SK-N-DZ (cell line): ENCODE results near the gene INSYN2B.
A peak's percentile ranks its signal among the peaks of the same experiment; 100 is the strongest.
"Not testable (repeated sequence)": the region's sequence is repeated elsewhere in the genome, so short reads cannot be mapped to it uniquely, and the experiment has no call there.

Experiments
- DNase-seq: peaks from one replicate; pipeline ENCODE4 v3.0.0-alpha.2; 2015; ENCODE audit warnings: low spot score

INSYN2B gene

DNA sequence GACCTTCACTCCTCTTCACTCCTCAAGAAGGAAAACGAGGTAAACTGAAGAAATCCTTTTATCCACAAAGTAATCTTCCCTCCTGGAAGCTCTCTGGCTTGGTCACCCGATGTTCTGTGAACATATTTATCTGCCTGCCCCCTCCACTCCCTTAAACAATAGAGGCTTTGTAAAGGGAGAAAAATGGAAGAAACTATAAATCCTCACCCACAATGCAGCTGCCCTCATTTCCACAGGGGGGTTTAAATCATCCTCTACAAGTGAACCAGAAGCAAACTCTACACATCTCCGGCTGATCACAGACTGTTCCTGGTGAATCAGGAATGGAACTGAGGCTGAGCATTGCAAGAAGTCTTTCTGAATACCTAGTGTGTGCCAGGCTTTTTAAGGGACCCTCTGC is 7.2 kb downstream of the INSYN2B start:
- DNase-seq, result no peak

DNA sequence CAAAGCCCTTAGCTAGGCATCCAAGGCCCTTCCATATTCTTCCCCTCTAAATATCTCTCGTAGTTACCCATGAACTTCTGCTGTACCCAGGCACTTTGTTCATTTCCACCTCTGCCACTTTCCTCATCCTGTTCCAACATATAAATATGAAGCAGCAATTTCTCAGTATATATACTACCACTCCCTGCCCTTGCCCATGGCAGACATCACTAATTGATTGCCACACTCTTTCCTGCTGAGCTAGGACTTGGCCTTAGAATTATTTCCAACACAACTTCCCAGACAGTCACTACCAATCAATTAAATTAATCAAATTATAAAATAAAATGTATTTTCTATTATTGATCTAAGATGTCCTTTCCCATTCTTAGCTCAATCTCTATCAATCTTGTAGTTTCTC is 8.5 kb downstream of the INSYN2B start:
- DNase-seq, result no peak

GRCh38 chr5:169970911-169971765 is 9.2 kb downstream of the INSYN2B start:
- peak; percentile 12 for DNase-seq

- no peak for DNase-seq
Observed at GRCh38 chr5:169970339-169970738, 10.0 kb downstream of the INSYN2B start.

- DNase-seq, result no peak
Observed at GRCh38 chr5:169964246-169964645, 16.0 kb downstream of the INSYN2B start.

GRCh38 chr5:169960659-169961058 is 19.6 kb downstream of the INSYN2B start:
- no peak for DNase-seq

DNA sequence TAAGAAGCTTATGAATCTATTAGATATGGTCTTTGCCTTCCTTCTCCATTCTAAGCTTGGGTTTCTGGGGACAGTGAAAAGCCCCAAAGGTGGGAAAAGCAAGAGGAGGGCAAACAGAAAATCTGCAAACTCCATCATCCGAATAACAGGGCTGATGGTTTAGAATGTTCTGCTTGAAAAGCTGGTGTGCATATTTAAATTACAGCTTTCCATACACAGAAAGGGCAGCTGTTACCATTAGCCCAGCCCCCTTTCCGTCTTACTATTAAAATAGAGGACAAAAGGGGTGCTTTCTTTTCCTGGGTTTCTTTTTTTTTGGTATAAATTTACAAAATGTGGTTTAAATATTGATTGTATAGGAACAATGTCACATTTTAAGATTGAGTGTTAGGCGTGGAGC is 22.0 kb downstream of the INSYN2B start:
- DNase-seq, result no peak

DNA sequence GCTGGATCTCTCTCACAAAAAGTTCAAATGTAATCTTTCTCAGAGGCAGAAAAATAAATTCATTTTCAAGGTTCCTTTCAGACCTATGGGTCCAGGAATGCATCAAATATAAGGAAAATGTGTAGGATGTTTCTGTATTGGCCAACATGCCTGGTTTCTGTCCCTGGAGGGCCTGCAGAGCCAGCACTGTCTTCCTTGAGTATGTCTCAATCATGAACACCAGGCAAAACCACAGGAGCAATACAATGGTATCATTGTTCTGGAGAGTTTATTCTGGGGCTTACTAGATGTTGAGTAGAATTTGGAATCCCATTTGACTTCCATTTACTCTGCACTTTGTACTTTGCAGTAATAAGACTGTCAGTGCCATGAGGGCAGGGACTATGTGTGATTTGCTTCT is 23.5 kb downstream of the INSYN2B start:
- DNase-seq, result no peak

DNA sequence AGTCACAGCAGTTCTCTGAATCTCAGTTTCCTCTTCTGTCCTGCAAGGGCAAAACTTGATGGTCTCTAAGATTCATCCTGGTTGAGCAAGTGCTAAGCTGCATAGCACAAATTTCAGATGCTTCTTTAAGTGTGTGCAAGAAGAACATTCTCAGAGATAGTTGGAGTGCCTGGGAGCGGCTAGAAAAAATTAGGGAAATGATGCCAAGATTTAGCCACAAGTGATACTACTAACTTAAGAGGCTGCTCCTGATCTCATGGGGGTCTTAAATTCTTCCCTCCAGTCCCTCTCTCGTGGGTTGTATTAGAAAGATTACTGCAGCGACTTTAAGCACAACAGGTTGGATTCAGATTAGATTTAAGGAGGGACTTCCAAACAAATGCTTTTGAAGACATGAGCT is 24.2 kb downstream of the INSYN2B start:
- no peak for DNase-seq

- DNase-seq, result no peak
Observed at GRCh38 chr5:169954786-169955185, 25.5 kb downstream of the INSYN2B start.

DNA sequence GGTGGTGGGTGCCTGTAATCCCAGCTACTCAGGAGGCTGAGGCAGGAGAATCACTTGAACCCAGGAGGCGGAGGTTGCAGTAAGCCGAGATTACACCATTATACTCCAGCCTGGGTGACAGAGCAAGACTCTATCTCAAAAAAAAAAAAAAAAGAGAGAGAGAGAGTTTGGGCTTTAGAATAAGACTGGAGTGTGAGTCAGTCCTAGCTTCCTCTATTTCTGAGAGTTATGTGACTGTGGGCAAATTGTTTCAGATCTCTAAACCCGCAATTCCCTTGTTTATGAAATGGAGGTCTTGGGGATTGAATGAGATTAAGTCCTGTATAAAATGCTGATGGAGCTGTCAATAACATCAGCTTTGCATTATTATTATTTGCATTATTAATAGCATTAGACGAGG is 27.1 kb downstream of the INSYN2B start:
- not testable (repeated sequence) for DNase-seq

GRCh38 chr5:169950333-169950732 is 30.0 kb downstream of the INSYN2B start:
- no peak for DNase-seq

DNA sequence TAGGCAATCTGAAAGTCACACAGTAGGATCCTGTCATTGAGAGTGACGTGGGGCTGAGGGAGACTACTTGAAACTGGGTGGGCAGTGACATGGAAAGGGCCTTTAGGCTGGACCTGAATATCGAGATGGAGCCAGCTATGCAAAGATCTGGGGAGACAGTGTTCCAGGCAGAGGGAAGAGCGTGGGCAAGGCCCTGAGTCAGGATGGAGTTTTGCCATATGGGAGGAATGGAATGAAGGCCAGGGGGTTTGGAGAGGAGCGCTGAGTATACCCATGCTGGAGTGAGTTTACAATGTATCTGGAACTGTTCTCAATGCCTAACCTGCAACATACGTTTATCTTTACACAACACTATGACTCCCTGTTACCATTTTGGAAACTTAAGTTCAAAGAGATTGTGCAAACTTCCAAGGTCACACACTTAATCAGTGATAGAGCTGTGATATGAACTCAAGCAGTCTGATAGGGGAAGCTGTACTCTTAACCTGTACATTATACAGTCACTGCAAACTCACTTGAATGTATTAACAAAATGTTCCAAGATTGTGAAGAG is 33.5 kb downstream of the INSYN2B start:
- DNase-seq, result no peak

GRCh38 chr5:169945831-169946261 is 34.4 kb downstream of the INSYN2B start:
- no peak for DNase-seq

DNA sequence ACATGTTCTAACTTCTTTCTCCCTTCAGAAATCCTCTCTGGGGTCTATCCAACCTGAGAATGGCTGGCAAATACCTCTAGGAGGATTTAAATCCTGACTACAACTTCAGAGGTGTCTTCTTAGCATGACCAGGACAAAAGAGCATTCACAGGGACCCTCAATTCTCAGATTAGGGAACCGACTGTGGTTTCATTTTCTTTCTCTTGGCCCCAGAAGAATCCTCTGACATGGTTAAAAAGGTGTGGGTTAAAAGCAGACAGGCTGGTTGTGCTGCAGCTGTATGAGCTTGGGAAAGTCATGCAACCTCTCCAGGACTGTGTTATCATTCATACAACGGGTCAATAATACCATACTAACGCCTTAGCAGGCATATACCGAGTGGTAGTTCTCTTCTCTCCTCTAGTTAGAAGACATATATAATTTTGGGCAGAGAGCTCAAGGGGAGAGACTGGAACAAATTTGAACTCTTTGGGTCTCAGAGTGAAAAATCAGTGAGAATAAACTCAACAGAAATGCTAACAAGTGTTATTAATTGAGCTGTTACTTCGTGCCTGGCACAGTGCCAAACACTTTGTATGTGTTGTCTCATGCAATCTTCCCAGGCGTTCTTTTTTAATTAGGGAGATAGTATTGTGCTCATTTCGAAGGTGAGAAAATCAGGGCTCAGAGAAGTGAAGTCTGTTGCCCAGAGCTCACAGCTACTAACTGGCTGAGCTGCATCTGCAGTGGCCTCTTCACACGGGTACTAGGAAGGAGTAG is 35.2 kb downstream of the INSYN2B start:
- no peak for DNase-seq

- DNase-seq, result no peak
Observed at GRCh38 chr5:169944115-169944514, 36.2 kb downstream of the INSYN2B start.

DNA sequence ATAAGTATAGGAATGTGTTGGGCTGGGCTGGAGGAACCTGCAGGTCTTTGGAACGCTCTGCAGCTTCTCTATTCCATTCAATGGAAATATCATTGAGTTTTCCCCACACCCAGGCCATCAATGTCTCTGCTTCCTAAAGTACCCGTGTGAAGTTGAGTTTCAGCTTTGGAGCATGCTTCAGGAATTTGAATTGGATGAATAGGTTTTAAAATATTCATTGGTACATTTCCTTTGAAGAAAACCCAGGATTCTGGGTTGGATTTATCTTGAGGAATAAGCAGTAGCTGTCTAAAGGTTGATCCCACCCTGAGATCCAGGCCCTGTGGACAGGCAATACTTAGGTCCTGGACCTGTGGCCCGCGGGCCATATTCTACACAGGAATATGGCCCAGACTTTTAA is 37.3 kb downstream of the INSYN2B start:
- no peak for DNase-seq

GRCh38 chr5:169942181-169942580 is 38.1 kb downstream of the INSYN2B start:
- no peak for DNase-seq

GRCh38 chr5:169941542-169941941 is 38.8 kb downstream of the INSYN2B start:
- no peak for DNase-seq

DNA sequence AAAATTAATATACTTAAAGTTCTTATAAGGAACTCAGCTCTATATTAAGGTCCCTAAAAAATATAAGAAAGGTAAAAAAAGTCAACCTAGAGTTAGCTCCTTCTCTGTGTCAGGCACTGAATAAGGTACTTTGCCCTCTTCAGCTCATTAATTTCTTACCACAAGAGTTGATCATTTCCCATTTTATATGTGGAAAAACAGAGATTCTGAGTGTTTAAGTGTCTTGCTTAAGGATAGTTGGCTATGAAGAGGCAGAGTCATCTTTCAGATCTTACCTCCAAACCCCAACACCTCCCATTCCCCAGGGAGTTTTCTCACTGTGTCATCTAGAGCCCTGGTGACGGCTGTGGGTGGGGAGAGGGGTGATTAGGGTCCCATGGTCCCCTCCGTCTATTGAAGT is 40.6 kb downstream of the INSYN2B start:
- DNase-seq, result no peak

GRCh38 chr5:169938439-169938838 is 41.9 kb downstream of the INSYN2B start:
- no peak for DNase-seq

- DNase-seq, result no peak
Observed at GRCh38 chr5:169935762-169936161, 44.5 kb downstream of the INSYN2B start.

GRCh38 chr5:169934990-169935389 is 45.3 kb downstream of the INSYN2B start:
- DNase-seq, result no peak
